HG03575 (cell line): ENCODE measurements around the gene MRGPRE.

ENCODE experiments used
- ATAC-seq: cut with Tn5 transposase; IDR thresholded peaks from one replicate; pipeline ENCODE4 v1.9.1; 2021; ENCODE audit not compliant: unreplicated experiment, insufficient number of reproducible peaks, low FRiP score; ENCODE audit errors: extremely low read depth

MRGPRE gene

GRCh38 chr11:3228445-3228829 is 3.8 kb downstream of the MRGPRE start:
- no peak for ATAC-seq

DNA sequence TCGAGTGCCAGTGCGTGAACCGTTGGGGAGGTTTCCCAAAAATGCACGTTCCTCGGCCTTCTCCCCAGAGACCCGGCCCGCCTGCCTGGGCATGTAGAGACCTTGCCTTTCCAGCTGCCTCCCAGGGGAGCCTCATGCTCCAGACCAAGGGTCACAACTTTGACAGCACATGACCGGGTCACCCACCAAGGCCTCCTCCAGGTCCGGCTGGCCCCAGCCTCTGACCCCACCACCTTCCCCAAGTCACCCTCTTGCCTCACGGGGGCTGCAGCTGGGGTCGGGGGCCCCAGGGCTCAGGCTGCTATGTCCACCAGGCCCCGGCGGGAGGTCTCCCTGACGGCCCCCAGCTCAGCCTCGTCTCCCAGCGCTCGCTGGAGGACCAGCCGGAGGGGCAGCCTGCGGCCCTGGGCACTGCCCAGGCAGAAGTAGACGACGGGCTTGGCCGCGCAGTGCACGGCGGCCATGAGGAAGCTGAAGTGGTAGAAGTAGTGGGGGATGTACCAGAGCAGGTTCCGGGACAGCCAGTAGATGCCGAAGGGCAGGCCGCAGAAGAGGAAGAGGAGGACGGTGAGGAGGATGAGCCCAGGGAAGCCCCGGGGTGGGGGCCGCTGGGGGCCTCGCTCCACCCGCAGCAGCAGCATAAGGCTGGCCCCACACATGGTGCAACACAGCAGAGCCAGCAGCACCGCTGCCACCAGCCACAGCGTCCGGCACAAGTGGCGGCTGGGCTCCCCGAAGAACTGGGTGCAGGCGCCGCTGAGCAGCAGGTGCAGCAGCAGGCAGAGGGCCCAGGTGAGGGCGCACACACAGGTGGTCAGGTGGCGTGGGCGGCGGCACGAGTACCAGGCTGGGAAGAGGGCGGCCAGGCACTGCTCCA is 4.4 kb downstream of the MRGPRE start:
- ATAC-seq = no peak

GRCh38 chr11:3226846-3227567 is 5.2 kb downstream of the MRGPRE start:
- no peak for ATAC-seq

GRCh38 chr11:3225826-3226750 is 6.1 kb downstream of the MRGPRE start:
- ATAC-seq = no peak

DNA sequence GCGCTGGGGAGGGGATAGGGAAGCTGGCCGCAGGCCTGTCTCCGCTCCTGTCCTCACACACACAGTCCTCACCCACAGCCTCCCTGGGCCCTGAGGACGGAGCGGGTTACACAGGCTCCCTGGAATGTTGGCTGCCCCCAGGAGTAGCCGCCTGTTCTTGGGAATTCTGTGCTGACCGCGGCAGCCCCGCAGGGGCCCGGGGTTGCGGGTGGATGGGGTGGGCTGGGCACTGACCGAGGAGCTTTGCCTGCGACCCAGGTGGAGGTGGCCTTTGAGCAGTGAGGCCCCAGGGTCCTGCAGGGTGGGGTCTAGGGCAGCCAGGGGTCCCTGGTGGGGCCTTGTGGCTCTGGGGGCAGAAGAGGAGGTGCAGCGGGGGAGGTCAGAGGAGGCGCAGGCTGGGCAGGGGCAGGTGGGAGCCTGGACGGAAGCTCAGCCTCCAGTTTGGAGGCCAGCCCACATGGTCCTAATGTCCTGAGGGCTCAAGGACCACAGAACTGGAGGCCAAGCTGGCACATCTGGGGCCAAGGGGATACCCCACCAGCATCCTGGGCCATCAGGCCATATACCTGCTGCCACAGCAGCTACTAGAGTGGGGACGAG is 7.0 kb downstream of the MRGPRE start:
- no peak for ATAC-seq

- no peak for ATAC-seq
Measured at GRCh38 chr11:3224401-3225057, 7.7 kb downstream of the MRGPRE start.

- ATAC-seq = no peak
Measured at GRCh38 chr11:3223932-3224381, 8.3 kb downstream of the MRGPRE start.

DNA sequence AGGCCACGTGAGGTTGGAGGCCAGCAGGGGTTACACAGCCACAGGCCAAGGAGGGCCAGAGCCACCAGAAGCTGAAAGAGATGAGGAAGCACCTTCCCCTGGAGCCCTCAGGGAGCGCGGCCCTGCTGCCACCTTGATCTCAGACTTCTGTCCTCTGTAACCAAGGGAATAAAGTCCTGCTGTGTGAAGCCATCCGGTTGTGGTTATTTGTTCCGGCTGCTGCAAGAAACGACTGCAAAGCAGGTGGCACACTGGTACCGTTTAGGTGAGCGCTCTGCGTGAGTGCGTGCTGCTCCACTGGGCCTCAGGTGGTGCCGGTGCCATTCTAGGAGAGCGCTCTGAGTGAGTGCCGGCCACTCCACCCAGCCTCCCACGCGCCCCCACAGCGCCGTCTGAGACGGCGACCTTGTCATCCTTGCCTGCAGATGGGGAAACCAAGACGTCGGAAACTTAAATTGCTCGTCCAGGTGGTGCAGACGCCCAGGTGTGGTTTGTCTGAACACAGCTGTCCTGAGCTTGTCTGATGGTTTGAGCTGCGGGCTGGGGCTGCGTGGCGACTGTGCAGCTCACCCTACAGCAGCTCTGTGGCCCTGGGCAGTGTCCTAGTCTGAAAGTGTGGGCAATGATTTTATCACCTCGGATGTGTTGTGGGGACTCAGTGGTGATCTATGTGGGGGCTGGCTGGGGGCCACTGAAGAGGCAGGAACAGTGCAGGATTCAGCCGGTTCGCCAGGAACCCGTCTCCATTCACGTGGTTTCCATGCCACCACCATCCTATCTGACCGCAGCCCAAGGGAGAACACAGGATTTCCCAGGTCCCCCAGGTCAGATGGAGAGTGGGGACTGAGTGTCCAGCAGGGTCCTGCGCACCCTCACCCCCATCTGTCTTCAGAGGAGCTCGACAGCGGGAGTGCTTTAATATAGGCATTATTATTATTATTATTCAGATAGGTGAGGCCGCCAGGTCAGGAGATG is 9.0 kb downstream of the MRGPRE start:
- no peak for ATAC-seq

- ATAC-seq = no peak
Measured at GRCh38 chr11:3222003-3222855, 10.0 kb downstream of the MRGPRE start.

GRCh38 chr11:3221408-3222002 is 10.7 kb downstream of the MRGPRE start:
- ATAC-seq = no peak

DNA sequence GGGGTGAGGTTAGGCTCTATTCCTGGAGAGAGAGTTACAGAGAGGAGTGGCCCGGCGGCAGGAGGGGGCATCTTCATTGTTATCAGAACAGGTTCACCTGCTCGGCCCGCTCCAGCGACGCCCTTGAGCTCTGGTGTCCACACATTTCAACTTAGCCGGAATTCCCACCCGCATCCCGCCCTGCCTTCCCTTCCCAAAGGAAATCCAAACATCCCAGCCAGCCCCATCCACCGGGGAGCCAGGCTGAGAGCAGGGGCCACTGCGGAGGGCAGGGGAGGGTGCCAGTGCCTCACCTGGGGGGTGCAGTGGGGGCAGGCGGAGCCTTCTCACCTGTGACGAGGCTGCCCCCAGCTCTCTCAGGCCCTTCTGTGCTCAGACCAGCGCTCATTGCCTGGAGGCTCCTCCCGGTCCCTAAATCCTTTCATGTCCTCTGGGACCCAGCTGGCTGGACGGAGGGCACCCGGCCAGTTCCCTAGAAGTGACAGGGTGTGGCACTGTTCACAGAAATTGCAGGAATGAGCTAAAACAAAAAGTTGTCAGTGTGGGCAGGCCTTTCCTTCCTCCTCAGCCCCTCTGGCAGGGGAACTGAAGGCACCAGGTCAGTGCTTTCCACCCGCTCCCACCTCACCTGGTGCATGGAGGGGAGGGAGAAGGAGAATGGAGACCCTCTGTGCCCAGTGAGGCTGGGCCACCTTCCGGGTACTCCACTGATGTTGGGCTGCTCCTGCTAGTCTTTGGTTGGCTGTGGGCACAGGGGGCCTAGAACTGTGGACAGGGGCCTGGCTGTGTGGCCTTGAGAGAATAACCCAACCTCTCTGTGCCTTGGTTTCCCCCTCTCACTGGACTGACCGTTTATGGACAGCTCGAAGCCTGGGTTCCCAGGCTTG is 11.5 kb downstream of the MRGPRE start:
- ATAC-seq = no peak

- no peak for ATAC-seq
Measured at GRCh38 chr11:3220101-3220500, 12.1 kb downstream of the MRGPRE start.

GRCh38 chr11:3219281-3219892 is 12.8 kb downstream of the MRGPRE start:
- ATAC-seq = no peak

DNA sequence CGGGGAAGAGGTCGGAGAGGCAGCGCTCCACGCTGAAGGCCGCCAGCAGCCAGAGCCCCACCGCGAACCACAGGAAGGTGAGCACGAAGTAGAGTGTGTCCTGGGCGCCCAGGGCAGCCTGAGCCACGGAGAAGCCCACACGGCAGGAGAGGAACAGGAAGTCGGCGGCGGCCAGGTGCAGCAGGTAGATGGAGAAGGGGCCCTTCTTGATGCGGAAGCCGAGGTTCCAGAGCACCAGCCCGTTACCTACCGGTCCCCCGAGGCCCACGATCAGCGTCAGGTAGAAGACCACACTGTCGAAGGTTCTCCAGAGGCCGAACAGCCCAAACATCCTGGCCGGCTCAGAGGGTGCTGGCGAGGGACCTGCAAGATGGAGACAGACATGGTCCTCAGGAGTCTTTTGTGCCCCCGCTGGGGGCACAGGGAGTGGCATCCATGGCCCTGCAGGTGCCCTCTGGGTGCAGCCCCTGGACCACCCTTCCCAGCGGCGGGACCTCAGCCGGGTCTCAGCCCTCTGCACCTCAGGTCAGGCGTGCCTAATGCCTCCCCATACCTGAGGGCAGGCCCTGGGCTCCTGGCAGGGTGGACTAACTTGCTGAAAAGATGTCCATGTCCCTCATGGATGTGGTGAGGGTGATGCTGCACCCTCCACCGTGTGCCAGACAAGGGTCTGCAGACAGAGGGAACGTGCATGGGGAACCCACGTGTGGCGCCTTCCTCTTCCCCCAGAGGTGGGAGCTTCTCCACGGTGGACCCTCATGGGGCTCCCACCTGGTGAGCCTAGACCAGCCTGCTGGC is 13.5 kb downstream of the MRGPRE start, which contains the start of gene MRGPRG:
MRGPRG (minus strand) TSS at position 331 of the 798 bp plus-strand sequence; CDS start at position 331, 0 bp downstream.
- ATAC-seq = no peak
